H9 (cell line): Measurements from ENCODE around the gene RPL22L1. TPM values are rescaled to one million over a fixed set of nuclear protein-coding genes. Genes with fewer than 3 reads are reported as not detected.

Source experiments
- DNase-seq: peaks from one replicate; pipeline ENCODE4 v3.0.0-alpha.2; 2017
- H2AFZ ChIP-seq: one replicate; pipeline ENCODE4 v1.6.1; 2013; ENCODE audit warnings: mild to moderate bottlenecking, low read length, control low read depth, moderate library complexity
- H2AK5ac ChIP-seq: 2 replicates; pipeline ENCODE4 v1.6.1; 2013; ENCODE audit warnings: low read length, control low read depth, mixed read lengths; ENCODE audit not compliant: insufficient read length
- H2BK120ac ChIP-seq: one replicate; pipeline ENCODE4 v1.6.1; 2013; ENCODE audit warnings: low read depth, mild to moderate bottlenecking, low read length, control low read depth, inconsistent platforms; ENCODE audit not compliant: poor library complexity, severe bottlenecking
- H2BK12ac ChIP-seq: 2 replicates; pipeline ENCODE4 v1.6.1; 2013; ENCODE audit warnings: low read length, control low read depth, mixed read lengths, low read depth; ENCODE audit not compliant: insufficient read length
- H2BK15ac ChIP-seq: 2 replicates; pipeline ENCODE4 v1.6.1; 2013; ENCODE audit warnings: low read depth, low read length, control low read depth
- H2BK20ac ChIP-seq: one replicate; pipeline ENCODE4 v1.6.1; 2013; ENCODE audit warnings: low read depth, mild to moderate bottlenecking, low read length, control low read depth, inconsistent platforms; ENCODE audit not compliant: poor library complexity, severe bottlenecking
- H2BK5ac ChIP-seq: 2 replicates; pipeline ENCODE4 v1.6.1; 2013; ENCODE audit warnings: low read length, control low read depth, mixed read lengths; ENCODE audit not compliant: insufficient read length
- H3K14ac ChIP-seq: 2 replicates; pipeline ENCODE4 v1.6.1; 2013; ENCODE audit warnings: low read length, control low read depth; ENCODE audit not compliant: insufficient read depth
- H3K18ac ChIP-seq: 2 replicates; pipeline ENCODE4 v1.6.1; 2013; ENCODE audit warnings: low read depth, mild to moderate bottlenecking, mixed read lengths, low read length, control low read depth; ENCODE audit not compliant: insufficient read length
- H3K23ac ChIP-seq: 2 replicates; pipeline ENCODE4 v1.6.1; 2013; ENCODE audit warnings: low read length, control low read depth, mixed read lengths, low read depth; ENCODE audit not compliant: insufficient read length
- H3K23me2 ChIP-seq: 2 replicates; pipeline ENCODE4 v1.6.1; 2013; ENCODE audit warnings: low read depth, mild to moderate bottlenecking, mixed read lengths, low read length, control low read depth; ENCODE audit not compliant: insufficient read length, poor library complexity, severe bottlenecking
- H3K27ac ChIP-seq: 2 replicates; pipeline ENCODE4 v1.5.1; 2013; ENCODE audit warnings: low read length, control low read depth, mixed read lengths, low read depth; ENCODE audit not compliant: insufficient read length
- H3K27me3 ChIP-seq: 2 replicates; pipeline ENCODE4 v1.6.1; 2013; ENCODE audit warnings: low read length, control low read depth, inconsistent platforms; ENCODE audit not compliant: insufficient read depth
- H3K4ac ChIP-seq: 2 replicates; pipeline ENCODE4 v1.6.1; 2013; ENCODE audit warnings: low read depth, mild to moderate bottlenecking, control low read depth, inconsistent platforms, low read length, moderate library complexity
- H3K4me1 ChIP-seq: 2 replicates; pipeline ENCODE4 v1.6.1; 2013; ENCODE audit warnings: low read length, control low read depth, inconsistent platforms; ENCODE audit not compliant: insufficient read depth
- H3K4me2 ChIP-seq: 2 replicates; pipeline ENCODE4 v1.6.1; 2013; ENCODE audit warnings: low read length, control low read depth, mixed read lengths; ENCODE audit not compliant: insufficient read length, insufficient read depth
- H3K56ac ChIP-seq: 2 replicates; pipeline ENCODE4 v1.6.1; 2013; ENCODE audit warnings: low read depth, mild to moderate bottlenecking, mixed read lengths, low read length, control low read depth; ENCODE audit not compliant: insufficient read length
- H3K79me1 ChIP-seq: 2 replicates; pipeline ENCODE4 v1.6.1; 2013; ENCODE audit warnings: low read depth, mild to moderate bottlenecking, moderate library complexity, low read length, control low read depth, inconsistent platforms; ENCODE audit not compliant: insufficient read depth, poor library complexity, severe bottlenecking
- H3K79me2 ChIP-seq: 2 replicates; pipeline ENCODE4 v1.6.1; 2013; ENCODE audit warnings: low read length, control low read depth, inconsistent platforms; ENCODE audit not compliant: insufficient read depth
- H3K9ac ChIP-seq: 2 replicates; pipeline ENCODE4 v1.6.1; 2013; ENCODE audit warnings: low read length, control low read depth, mixed read lengths; ENCODE audit not compliant: insufficient read length; ENCODE audit errors: extremely low read depth
- H3K9me3 ChIP-seq: one replicate; pipeline ENCODE4 v1.6.1; 2013; ENCODE audit warnings: low read depth, low read length, inconsistent platforms; ENCODE audit not compliant: control insufficient read depth
- H3T11ph ChIP-seq: one replicate; pipeline ENCODE4 v1.6.1; 2013; ENCODE audit warnings: mild to moderate bottlenecking, low read length, control low read depth, inconsistent platforms
- H4K20me1 ChIP-seq: one replicate; pipeline ENCODE4 v1.6.1; 2013; ENCODE audit not compliant: control insufficient read depth, insufficient read length, insufficient read depth
- H4K5ac ChIP-seq: 2 replicates; pipeline ENCODE4 v1.6.1; 2013; ENCODE audit warnings: low read depth, mild to moderate bottlenecking, mixed read lengths, low read length, control low read depth; ENCODE audit not compliant: insufficient read length
- H4K8ac ChIP-seq: replicated peaks from 2 replicates; pipeline ENCODE4 v1.6.1; 2013; ENCODE audit warnings: low read length, control low read depth, mixed read lengths, low read depth; ENCODE audit not compliant: insufficient read length
- H4K91ac ChIP-seq: 2 replicates; pipeline ENCODE4 v1.6.1; 2013; ENCODE audit warnings: low read depth, mild to moderate bottlenecking, moderate library complexity, mixed read lengths, low read length, control low read depth; ENCODE audit not compliant: insufficient read length
- H3K27ac Mint-ChIP-seq, 3 experiments: 2 replicates in 2 of 3; 3 replicates in 1 of 3; pipeline ENCODE4 v1.8.0; 2020 to 2021; ENCODE audit warnings: mixed read lengths in 3 of 3, mild to moderate bottlenecking in 1 of 3, moderate library complexity in 1 of 3
- H3K27me3 Mint-ChIP-seq: 2 replicates; pipeline ENCODE4 v1.8.0; 2021; ENCODE audit warnings: low read depth, mild to moderate bottlenecking, moderate library complexity, mixed read lengths
- H3K36me3 Mint-ChIP-seq, 3 experiments: 2 replicates in 2 of 3; 3 replicates in 1 of 3; pipeline ENCODE4 v1.8.0; 2020 to 2021; ENCODE audit warnings: low read depth in 3 of 3, mixed read lengths in 3 of 3; ENCODE audit not compliant: insufficient read depth in 1 of 3
- H3K4me1 Mint-ChIP-seq, 2 experiments: 2 replicates each; pipeline ENCODE4 v1.8.0; 2020; ENCODE audit warnings: mixed read lengths in 2 of 2
- H3K4me3 Mint-ChIP-seq, 2 experiments: 2 replicates in 1 of 2; 3 replicates in 1 of 2; pipeline ENCODE4 v1.8.0; 2020 to 2021; ENCODE audit warnings: mild to moderate bottlenecking in 2 of 2, mixed read lengths in 2 of 2, moderate library complexity in 1 of 2
- H3K9me3 Mint-ChIP-seq, 2 experiments: 2 replicates in 1 of 2; 3 replicates in 1 of 2; pipeline ENCODE4 v1.8.0; 2020; ENCODE audit warnings: mild to moderate bottlenecking in 2 of 2, mixed read lengths in 2 of 2, moderate library complexity in 1 of 2
- CTCF ChIP-seq: fragments of 200-600 bp; sonication (generic); conservative IDR thresholded peaks from 3 replicates; pipeline ENCODE4 v1.8.0; 2021; ENCODE audit warnings: antibody characterized with exemption, mild to moderate bottlenecking
- WGBS: extraction: QIAGEN DNeasy Blood & Tissue Kit; methylation state at CpG from one replicate; pipeline ENCODE4 v1.1.7; 2013; ENCODE audit warnings: missing lambda C conversion rate, low lambda C conversion rate, mixed read lengths; ENCODE audit not compliant: insufficient read length; ENCODE audit errors: extremely low coverage; 5-methylcytosine and 5-hydroxymethylcytosine counted together
- total RNA-seq: library from RNA; stranded (reverse); gene quantifications from 2 replicates; pipeline ENCODE4 v1.2.1, GENCODE V29; 2021

Gene RPL22L1
- total RNA-seq, 1 experiment from 2014 or later, result 100 TPM

DNA sequence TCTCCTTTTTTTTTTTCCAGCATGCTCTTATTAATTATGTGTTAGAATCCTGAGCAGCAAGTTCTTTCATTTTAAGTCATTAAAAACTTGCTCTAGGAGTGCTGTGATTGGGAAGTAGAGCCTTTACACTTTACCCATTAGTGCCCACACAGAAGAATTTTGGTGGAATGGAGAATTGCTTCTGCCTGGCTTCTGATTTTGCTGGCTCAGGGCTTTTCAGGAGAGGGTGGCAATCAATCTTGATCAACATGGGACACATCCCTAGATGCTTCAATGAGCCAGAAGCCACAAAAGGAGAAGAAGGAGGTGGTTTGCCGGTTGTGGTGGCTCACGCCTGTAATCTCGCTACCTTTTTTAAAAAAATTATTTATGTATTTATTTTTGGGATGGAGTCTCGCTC is 39.4 kb downstream of the RPL22L1 start:
- Histone ChIP-seq H3K23me2 (no peaks in the 10 kb centered on the region), H2BK12ac (no peak overlapping the region), H3K4me1 (peaks cover 30% of the 10 kb centered on the region), H3K23ac (no peak overlapping the region), H4K91ac (no peak overlapping the region), H2AFZ (no peak overlapping the region), H3K27ac (no peak overlapping the region), H4K8ac (no peak overlapping the region), H3K4ac (no peak overlapping the region), H2BK15ac (no peak overlapping the region), H2AK5ac (no peak overlapping the region), H3K9ac (no peak overlapping the region), H3K27me3 (no peaks in the 10 kb centered on the region), H3K9me3 (no peaks in the 10 kb centered on the region), H4K5ac (no peak overlapping the region), H4K20me1 (no peaks in the 10 kb centered on the region), H3K79me2 (no peaks in the 10 kb centered on the region), H3K18ac (no peak overlapping the region), H2BK5ac (no peak overlapping the region), H3K79me1 (no peaks in the 10 kb centered on the region), H3K4me2 (no peak overlapping the region), H2BK20ac (no peak overlapping the region), H2BK120ac (no peak overlapping the region), H3K14ac (no peak overlapping the region), H3T11ph (no peak overlapping the region), H3K56ac (no peak overlapping the region)
- Mint-ChIP-seq H3K9me3 (no peaks in the 10 kb centered on the region), H3K4me3 (no peak overlapping the region), H3K36me3 (no peaks in the 10 kb centered on the region), H3K4me1 (peaks cover 46 to 51% of the 10 kb centered on the region in 2 experiments), H3K27ac (no peak overlapping the region), H3K27me3 (no peaks in the 10 kb centered on the region)
- no peak for DNase-seq
- WGBS, result no CpG with 5 or more reads among the region's 4 CpGs
- no peak for TF ChIP-seq CTCF
